GM20431 (cell line): Measurements from ENCODE around the gene CACNB2.

Experiments
- in situ Hi-C: fragments of 300-500 bp; cut with MseI, MboI; formaldehyde crosslinking; loops from one replicate; pipeline ENCODE4 v1.15.0; 2020; ENCODE audit warnings: low sequenced_read_pairs; ENCODE audit not compliant: unreplicated experiment

CACNB2 gene

GRCh38 chr10:18478354-18478753 is 338.1 kb downstream of the CACNB2 start:
- in situ Hi-C loops = no loop called here

GRCh38 chr10:18479502-18479901 is 339.3 kb downstream of the CACNB2 start:
- in situ Hi-C loops = no loop called here

GRCh38 chr10:18483516-18484186 is 343.4 kb downstream of the CACNB2 start:
- in situ Hi-C loops = no loop called here

GRCh38 chr10:18486438-18486837 is 346.2 kb downstream of the CACNB2 start:
- in situ Hi-C loops = no loop called here

GRCh38 chr10:18490755-18491154 is 350.5 kb downstream of the CACNB2 start:
- in situ Hi-C loops = no loop called here

GRCh38 chr10:18497806-18498369 is 357.7 kb downstream of the CACNB2 start:
- in situ Hi-C loops = no loop called here

GRCh38 chr10:18498998-18499397 is 358.8 kb downstream of the CACNB2 start:
- in situ Hi-C loops = no loop called here

- in situ Hi-C loops = no loop called here
Measured at GRCh38 chr10:18500576-18500975, 360.4 kb downstream of the CACNB2 start.

GRCh38 chr10:18501198-18501597 is 361.0 kb downstream of the CACNB2 start:
- in situ Hi-C loops = no loop called here

GRCh38 chr10:18501629-18502028 is 361.4 kb downstream of the CACNB2 start:
- in situ Hi-C loops = no loop called here

GRCh38 chr10:18504161-18504560 is 363.9 kb downstream of the CACNB2 start:
- in situ Hi-C loops = no loop called here

- in situ Hi-C loops = no loop called here
Measured at GRCh38 chr10:18505456-18506118, 365.4 kb downstream of the CACNB2 start.

- in situ Hi-C loops = no loop called here
Measured at GRCh38 chr10:18508587-18508986, 368.4 kb downstream of the CACNB2 start.

GRCh38 chr10:18514537-18514936 is 374.3 kb downstream of the CACNB2 start:
- in situ Hi-C loops = no loop called here

- in situ Hi-C loops = no loop called here
Measured at GRCh38 chr10:18516851-18517250, 376.6 kb downstream of the CACNB2 start.

- in situ Hi-C loops = no loop called here
Measured at GRCh38 chr10:18523025-18523424, 382.8 kb downstream of the CACNB2 start.

- in situ Hi-C loops = no loop called here
Measured at GRCh38 chr10:18523858-18524257, 383.6 kb downstream of the CACNB2 start.

- in situ Hi-C loops = no loop called here
Measured at GRCh38 chr10:18527687-18528086, 387.5 kb downstream of the CACNB2 start.

GRCh38 chr10:18528292-18528691 is 388.1 kb downstream of the CACNB2 start:
- in situ Hi-C loops = no loop called here

- in situ Hi-C loops = no loop called here
Measured at GRCh38 chr10:18532881-18533535, 392.8 kb downstream of the CACNB2 start.

GRCh38 chr10:18533896-18534295 is 393.7 kb downstream of the CACNB2 start:
- in situ Hi-C loops = no loop called here
